IMR-90 (cell line): Measurements from ENCODE around the gene TTC23. TPM values are rescaled to one million over a fixed set of nuclear protein-coding genes. Genes with fewer than 3 reads are reported as not detected.

Source experiments
- ATAC-seq: fragments of 200-7000 bp; cut with Tn5 transposase; 2 replicates; pipeline ENCODE4 v1.9.1; 2020; ENCODE audit warnings: low read depth, mild to moderate bottlenecking, moderate library complexity
- BruUV-seq: library from RNA; stranded (reverse); fragments of 400-500 nt; replicated peaks from 2 replicates; lab custom pipeline; 2021; lab: Mats Ljungman, UMichigan
- CTCF ChIA-PET: fragments of 300-600 bp; formaldehyde crosslinking; extraction: SDS; loops from one replicate; lab custom pipeline; 2021; ENCODE audit warnings: antibody characterized with exemption; lab: Yijun Ruan, JAX
- POLR2A ChIA-PET: fragments of 300-600 bp; sonication (Branson Sonifier 250); formaldehyde crosslinking; loops from one replicate; lab custom pipeline; 2022; ENCODE audit warnings: antibody characterized with exemption; ENCODE audit not compliant: unreplicated experiment; lab: Charles Lee
- DNase-seq: peaks from one replicate; pipeline ENCODE4 v3.0.0; 2013
- H2AFZ ChIP-seq: replicated peaks from 2 replicates; pipeline ENCODE3; 2013; ENCODE audit warnings: low read length, mild to moderate bottlenecking; ENCODE audit not compliant: poor library complexity
- H2AK5ac ChIP-seq: 2 replicates; pipeline ENCODE4 v1.6.1; 2013; ENCODE audit warnings: low read depth, low read length, inconsistent platforms
- H2AK9ac ChIP-seq: replicated peaks from 2 replicates; pipeline ENCODE3; 2013; ENCODE audit warnings: mild to moderate bottlenecking, low read depth, low read length, moderate library complexity; ENCODE audit not compliant: poor library complexity
- H2BK120ac ChIP-seq: 2 replicates; pipeline ENCODE4 v1.6.1; 2013; ENCODE audit warnings: low read depth, low read length, inconsistent platforms
- H2BK15ac ChIP-seq: 3 replicates; pipeline ENCODE4 v1.6.1; 2013; ENCODE audit warnings: low read depth, low read length, inconsistent platforms
- H2BK20ac ChIP-seq: 2 replicates; pipeline ENCODE4 v1.6.1; 2013; ENCODE audit warnings: low read depth, mild to moderate bottlenecking, inconsistent platforms, low read length, moderate library complexity
- H2BK5ac ChIP-seq: 2 replicates; pipeline ENCODE4 v1.6.1; 2013; ENCODE audit warnings: mild to moderate bottlenecking, low read depth, low read length, inconsistent platforms; ENCODE audit not compliant: poor library complexity, severe bottlenecking
- H3K14ac ChIP-seq: replicated peaks from 2 replicates; pipeline ENCODE4 v1.6.1; 2013; ENCODE audit warnings: low read depth, low read length, inconsistent platforms
- H3K18ac ChIP-seq: 2 replicates; pipeline ENCODE4 v1.6.1; 2013; ENCODE audit warnings: low read depth, low read length, control low read depth
- H3K23ac ChIP-seq: 2 replicates; pipeline ENCODE4 v1.6.1; 2013; ENCODE audit warnings: low read depth, low read length, inconsistent platforms
- H3K27ac ChIP-seq: 2 replicates; pipeline ENCODE4 v1.5.1; 2013; ENCODE audit warnings: mild to moderate bottlenecking, control low read depth, low read length; ENCODE audit not compliant: insufficient read depth
- H3K27me3 ChIP-seq: 2 replicates; pipeline ENCODE4 v1.6.1; 2013; ENCODE audit warnings: low read length; ENCODE audit not compliant: control insufficient read depth, insufficient read depth
- H3K36me3 ChIP-seq: 2 replicates; pipeline ENCODE4 v1.6.1; 2013; ENCODE audit warnings: low read length, mixed read lengths; ENCODE audit not compliant: control insufficient read depth, insufficient read depth
- H3K4ac ChIP-seq: 2 replicates; pipeline ENCODE4 v1.6.1; 2013; ENCODE audit warnings: low read depth, low read length, inconsistent platforms
- H3K4me1 ChIP-seq: 2 replicates; pipeline ENCODE4 v1.6.1; 2013; ENCODE audit warnings: low read length, mixed read lengths; ENCODE audit not compliant: control insufficient read depth, insufficient read depth
- H3K4me2 ChIP-seq: 2 replicates; pipeline ENCODE4 v1.6.1; 2013; ENCODE audit warnings: low read depth, mild to moderate bottlenecking, control low read depth, low read length, moderate library complexity
- H3K4me3 ChIP-seq: 2 replicates; pipeline ENCODE4 v1.5.1; 2013; ENCODE audit warnings: low read depth, mild to moderate bottlenecking, control low read depth, low read length, moderate library complexity; ENCODE audit not compliant: insufficient read depth
- H3K56ac ChIP-seq: 2 replicates; pipeline ENCODE4 v1.6.1; 2013; ENCODE audit warnings: low read length, inconsistent platforms; ENCODE audit not compliant: insufficient read depth; ENCODE audit errors: extremely low read depth
- H3K79me1 ChIP-seq, 2 experiments: 2 replicates each; pipeline ENCODE4 v1.6.1; 2013; ENCODE audit warnings: low read length in 2 of 2, inconsistent platforms in 1 of 2, low read depth in 1 of 2
- H3K9ac ChIP-seq: 2 replicates; pipeline ENCODE4 v1.6.1; 2013; ENCODE audit warnings: low read depth, low read length, control low read depth
- H3K9me1 ChIP-seq: 2 replicates; pipeline ENCODE4 v1.6.1; 2013; ENCODE audit warnings: low read length, inconsistent platforms; ENCODE audit not compliant: insufficient read depth
- H3K9me3 ChIP-seq: 2 replicates; pipeline ENCODE4 v1.6.1; 2013; ENCODE audit warnings: low read length; ENCODE audit not compliant: control insufficient read depth, insufficient read depth
- H4K20me1 ChIP-seq: 2 replicates; pipeline ENCODE4 v1.6.1; 2013; ENCODE audit warnings: low read length, inconsistent platforms; ENCODE audit not compliant: insufficient read depth
- H4K5ac ChIP-seq: 2 replicates; pipeline ENCODE4 v1.6.1; 2013; ENCODE audit warnings: mild to moderate bottlenecking, low read depth, low read length, control low read depth
- H4K8ac ChIP-seq, 2 experiments: 2 replicates each; pipeline ENCODE4 v1.6.1; 2013; ENCODE audit warnings: low read depth in 2 of 2, low read length in 2 of 2, control low read depth in 1 of 2, inconsistent platforms in 1 of 2
- H4K91ac ChIP-seq: 2 replicates; pipeline ENCODE4 v1.6.1; 2013; ENCODE audit warnings: low read depth, low read length, inconsistent platforms; ENCODE audit not compliant: insufficient read depth
- NFE2L2 ChIP-seq: fragments of 150-350 bp; IDR thresholded peaks from 2 replicates; pipeline ENCODE4 v1.6.1; 2016; ENCODE audit warnings: low read depth, mild to moderate bottlenecking, low read length
- WGBS, 2 experiments: methylation state at CpG; one replicate each; pipeline versions ENCODE4 v1.1.5 to v1.1.7; 2013; ENCODE audit warnings: missing lambda C conversion rate in 2 of 2; ENCODE audit not compliant: insufficient read length in 1 of 2; ENCODE audit errors: extremely low coverage in 2 of 2; 5-methylcytosine and 5-hydroxymethylcytosine counted together
- dilution Hi-C: fragments of 300-500 bp; cut with HindIII; formaldehyde crosslinking; loops from one replicate; pipeline ENCODE4 v1.14.3; 2018; ENCODE audit warnings: low sequenced_read_pairs; ENCODE audit not compliant: unreplicated experiment
- in situ Hi-C: fragments of 300-500 bp; cut with MboI; formaldehyde crosslinking; loops from 3 replicates; pipeline ENCODE4 v1.14.3; 2019; ENCODE audit warnings: low sequenced_read_pairs, inconsistent platforms, mixed read lengths
- intact Hi-C: fragments of 100-400 bp; cut with micrococcal nuclease; formaldehyde crosslinking; loops from 2 replicates; pipeline ENCODE4 v1.10.0; 2022
- polyA plus RNA-seq, 3 experiments: library from polyadenylated mRNA; depleted of rRNA; stranded (reverse); fragments of >200 nt; gene quantifications; 2 replicates each; pipeline ENCODE4 v1.2.3, GENCODE V29; 2012; ENCODE audit warnings: low replicate concordance in 1 of 3
- total RNA-seq: library from RNA; depleted of rRNA; stranded (reverse); fragments of >200 nt; gene quantifications from 2 replicates; pipeline ENCODE4 v1.2.3, GENCODE V29; 2012

The TTC23 gene
- total and polyA plus RNA-seq, 2 of the 4 experiments (the other 2 are of a cell fraction) = 7.8 to 29.8 TPM

GRCh38 chr15:99151156-99151555, 98.2 kb downstream of the TTC23 start:
- no peak overlapping the region for H3K23ac ChIP-seq
- H3K9me3 ChIP-seq = no peaks in the 10 kb centered on the region
- no peak overlapping the region for H4K5ac ChIP-seq
- H3K36me3 ChIP-seq = peaks cover 10% of the 10 kb centered on the region
- H2AK9ac ChIP-seq = peak overlapping the region; percentile 47
- H4K20me1 ChIP-seq = no peaks in the 10 kb centered on the region
- WGBS, 2 experiments = 80% methylated on average over 1 of the region's 2 CpGs; no CpG with 5 or more reads in 1 of the 2 experiments
- H3K4me3 ChIP-seq = no peak overlapping the region
- no TSS peak for BruUV-seq
- no peak overlapping the region for H3K4ac ChIP-seq
- no peaks in the 10 kb centered on the region for H3K27me3 ChIP-seq
- in situ Hi-C loops = no loop called here
- no peak overlapping the region for H3K14ac ChIP-seq
- no peak overlapping the region for H2BK5ac ChIP-seq
- no peak overlapping the region for H4K8ac ChIP-seq
- no peak overlapping the region for H4K91ac ChIP-seq
- no peak overlapping the region for H3K4me2 ChIP-seq
- intact Hi-C loops = no loop called here
- no peak overlapping the region for H2BK120ac ChIP-seq
- POLR2A ChIA-PET = no interaction called here
- H2BK20ac ChIP-seq = no peak overlapping the region
- H3K79me1 ChIP-seq = 0 out of 4 replicates have a peak, but pooled peaks cover 0 to 6% of the 10 kb centered on the region in 2 experiments
- H3K9ac ChIP-seq = no peak overlapping the region
- CTCF ChIA-PET = no interaction called here
- DNase-seq (no peak), ATAC-seq (no peak)
- H2BK15ac ChIP-seq = no peak overlapping the region
- no peak overlapping the region for H2AFZ ChIP-seq
- no peak overlapping the region for H3K18ac ChIP-seq
- H3K9me1 ChIP-seq = peaks cover 3% of the 10 kb centered on the region; the same call in 1 of the 2 replicates
- no peak overlapping the region for H3K56ac ChIP-seq
- TF ChIP-seq NFE2L2 = no peak
- no peak overlapping the region for H2AK5ac ChIP-seq
- no peak overlapping the region for H3K27ac ChIP-seq
- dilution Hi-C loops = no loop called here
- H3K4me1 ChIP-seq = peaks cover 3% of the 10 kb centered on the region
